GM23338 (cell line): Measurements from ENCODE around the gene NEU2.

Experiments
- POLR2AphosphoS5 ChIP-seq: IDR thresholded peaks from 2 replicates; pipeline ENCODE4 v1.6.1; 2016; ENCODE audit warnings: antibody characterized with exemption, low read depth
- TF ChIP-seq, protein P1 (sequence below), 2 experiments: fragments of 200-600 bp in 1 of 2; sonication (generic) in 1 of 2; conservative IDR thresholded peaks; 2 replicates each; pipeline versions ENCODE4 v1.5.1 to v1.6.1; 2016 to 2017; ENCODE audit warnings: antibody characterized with exemption in 2 of 2, low read depth in 2 of 2, mild to moderate bottlenecking in 2 of 2, moderate library complexity in 1 of 2

- TF ChIP-seq, protein P1, sequence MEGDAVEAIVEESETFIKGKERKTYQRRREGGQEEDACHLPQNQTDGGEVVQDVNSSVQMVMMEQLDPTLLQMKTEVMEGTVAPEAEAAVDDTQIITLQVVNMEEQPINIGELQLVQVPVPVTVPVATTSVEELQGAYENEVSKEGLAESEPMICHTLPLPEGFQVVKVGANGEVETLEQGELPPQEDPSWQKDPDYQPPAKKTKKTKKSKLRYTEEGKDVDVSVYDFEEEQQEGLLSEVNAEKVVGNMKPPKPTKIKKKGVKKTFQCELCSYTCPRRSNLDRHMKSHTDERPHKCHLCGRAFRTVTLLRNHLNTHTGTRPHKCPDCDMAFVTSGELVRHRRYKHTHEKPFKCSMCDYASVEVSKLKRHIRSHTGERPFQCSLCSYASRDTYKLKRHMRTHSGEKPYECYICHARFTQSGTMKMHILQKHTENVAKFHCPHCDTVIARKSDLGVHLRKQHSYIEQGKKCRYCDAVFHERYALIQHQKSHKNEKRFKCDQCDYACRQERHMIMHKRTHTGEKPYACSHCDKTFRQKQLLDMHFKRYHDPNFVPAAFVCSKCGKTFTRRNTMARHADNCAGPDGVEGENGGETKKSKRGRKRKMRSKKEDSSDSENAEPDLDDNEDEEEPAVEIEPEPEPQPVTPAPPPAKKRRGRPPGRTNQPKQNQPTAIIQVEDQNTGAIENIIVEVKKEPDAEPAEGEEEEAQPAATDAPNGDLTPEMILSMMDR (conservative IDR thresholded peaks at IDR 0.05; ENCODE audit: low read depth in 2 of 2), result no peak
- no peak for TF ChIP-seq POLR2AphosphoS5
Measured at GRCh38 chr2:233023761-233024410, 8.6 kb upstream of the NEU2 start.
